K562 (cell line): Measurements from ENCODE around the gene SHISAL2B.

ENCODE experiments used
- DDX20 ChIP-seq: fragments of 450-650 bp; IDR thresholded peaks from 2 replicates; pipeline ENCODE4 v1.6.1; 2016; ENCODE audit warnings: missing genetic modification characterization, low read depth, mild to moderate bottlenecking, missing compliant biosample characterization, moderate library complexity
- NELFE ChIP-seq: IDR thresholded peaks from 2 replicates; pipeline ENCODE4 v1.6.1; 2011; ENCODE audit warnings: mild to moderate bottlenecking; ENCODE audit not compliant: insufficient read depth, insufficient read length
- POLR2A ChIP-seq: fragments of 450-650 bp; conservative IDR thresholded peaks from 2 replicates; pipeline ENCODE4 v1.6.1; 2016
- RAD21 ChIP-seq, 2 experiments: fragments of 250-450 bp in 1 of 2; fragments of 450-650 bp in 1 of 2; sonication (Bioruptor Pico) in 1 of 2; formaldehyde crosslinking in 1 of 2; IDR thresholded peaks in 1 of 2; conservative IDR thresholded peaks in 1 of 2; 2 replicates each; pipeline versions ENCODE4 v1.4.0 to v1.8.0; 2020 to 2022; ENCODE audit warnings: mild to moderate bottlenecking in 2 of 2, moderate library complexity in 1 of 2
- SLC30A9 ChIP-seq: fragments of 250-450 bp; sonication (Bioruptor Pico); IDR thresholded peaks from 2 replicates; pipeline ENCODE4 v1.8.0; 2022; ENCODE audit warnings: mild to moderate bottlenecking, moderate library complexity
- ZC3H4 ChIP-seq: sonication (generic); formaldehyde crosslinking; IDR thresholded peaks from 2 replicates; pipeline ENCODE4 v1.9.0; 2021; ENCODE audit warnings: missing genetic modification reagents, borderline replicate concordance
- ZNF408 ChIP-seq: fragments of 250-450 bp; sonication (Bioruptor Pico); IDR thresholded peaks from 2 replicates; pipeline ENCODE4 v1.4.0; 2020; ENCODE audit warnings: low read depth, mild to moderate bottlenecking, moderate library complexity
- ZNF717 ChIP-seq: fragments of 250-450 bp; sonication (Bioruptor Pico); IDR thresholded peaks from 2 replicates; pipeline ENCODE4 v1.5.0; 2021
- TF ChIP-seq, protein P1 (sequence below): sonication (generic); formaldehyde crosslinking; IDR thresholded peaks from 2 replicates; pipeline ENCODE4 v1.8.0; 2022; ENCODE audit warnings: mild to moderate bottlenecking, low read depth, missing genetic modification reagents
- TF ChIP-seq, protein P2 (sequence below): fragments of 450-650 bp; IDR thresholded peaks from 2 replicates; pipeline ENCODE4 v1.6.1; 2018; ENCODE audit warnings: mild to moderate bottlenecking, low read depth; ENCODE audit not compliant: partially characterized antibody
- TF ChIP-seq, protein P3 (sequence below), 3 experiments: IDR thresholded peaks in 2 of 3; conservative IDR thresholded peaks in 1 of 3; 2 replicates each; pipeline ENCODE4 v1.5.1; 2011 to 2012; ENCODE audit warnings: low read length in 3 of 3, mild to moderate bottlenecking in 3 of 3, control low read depth in 2 of 3, improper control_type of control experiment in 1 of 3, inconsistent platforms in 1 of 3, low read depth in 1 of 3, mixed read lengths in 1 of 3, moderate library complexity in 1 of 3; ENCODE audit not compliant: insufficient read depth in 2 of 3
- TF ChIP-seq, protein P4 (sequence below): fragments of 450-650 bp; IDR thresholded peaks from 2 replicates; pipeline ENCODE4 v1.6.1; 2016; ENCODE audit warnings: borderline replicate concordance
- TF ChIP-seq, protein P5 (sequence below), 3 experiments: fragments of 200-800 bp in 1 of 3; fragments of 250-450 bp in 1 of 3; fragments of 450-650 bp in 1 of 3; sonication (Bioruptor Pico) in 1 of 3; sonication (Bioruptor generic) in 1 of 3; formaldehyde crosslinking in 1 of 3; IDR thresholded peaks; 2 replicates each; pipeline versions ENCODE4 v1.6.1 to v1.8.0; 2016 to 2022; ENCODE audit warnings: mild to moderate bottlenecking in 2 of 3, missing genetic modification characterization in 2 of 3, missing compliant biosample characterization in 1 of 3, moderate library complexity in 1 of 3

DNA sequence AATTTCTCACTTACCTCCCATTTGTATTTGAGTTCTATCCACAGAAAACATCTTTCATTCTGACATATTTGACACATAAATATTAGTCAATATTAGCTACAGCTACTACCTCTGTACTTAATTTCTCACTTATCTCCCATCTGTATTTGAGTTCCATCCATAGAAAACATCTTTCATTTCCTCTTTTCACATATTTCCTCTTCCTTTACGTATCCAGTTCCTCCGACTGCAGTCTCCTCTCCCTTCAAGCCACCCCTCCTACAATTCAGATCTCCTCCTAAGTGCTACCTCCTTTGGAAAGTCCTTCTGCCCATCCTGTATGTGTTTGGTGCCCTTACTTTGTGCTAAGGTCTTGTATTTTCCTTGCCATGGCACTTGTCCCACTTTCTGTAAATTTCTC, 76.6 kb downstream of the SHISAL2B start:
- TF ChIP-seq POLR2A (no peak), SLC30A9 (CRISPR knock-in tag) (no peak), DDX20 (tag) (no peak), RAD21 (CRISPR knock-in tag; conservative IDR thresholded peaks at IDR 0.05 in 1 of 2, IDR thresholded peaks at IDR 0.05 in 1 of 2) (no peak), ZNF717 (CRISPR knock-in tag) (no peak), ZC3H4 (no peak), NELFE (no peak), ZNF408 (CRISPR knock-in tag) (no peak)
- TF ChIP-seq, protein P1, sequence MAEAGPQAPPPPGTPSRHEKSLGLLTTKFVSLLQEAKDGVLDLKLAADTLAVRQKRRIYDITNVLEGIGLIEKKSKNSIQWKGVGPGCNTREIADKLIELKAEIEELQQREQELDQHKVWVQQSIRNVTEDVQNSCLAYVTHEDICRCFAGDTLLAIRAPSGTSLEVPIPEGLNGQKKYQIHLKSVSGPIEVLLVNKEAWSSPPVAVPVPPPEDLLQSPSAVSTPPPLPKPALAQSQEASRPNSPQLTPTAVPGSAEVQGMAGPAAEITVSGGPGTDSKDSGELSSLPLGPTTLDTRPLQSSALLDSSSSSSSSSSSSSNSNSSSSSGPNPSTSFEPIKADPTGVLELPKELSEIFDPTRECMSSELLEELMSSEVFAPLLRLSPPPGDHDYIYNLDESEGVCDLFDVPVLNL (CRISPR knock-in tag), result no peak
- TF ChIP-seq, protein P2, sequence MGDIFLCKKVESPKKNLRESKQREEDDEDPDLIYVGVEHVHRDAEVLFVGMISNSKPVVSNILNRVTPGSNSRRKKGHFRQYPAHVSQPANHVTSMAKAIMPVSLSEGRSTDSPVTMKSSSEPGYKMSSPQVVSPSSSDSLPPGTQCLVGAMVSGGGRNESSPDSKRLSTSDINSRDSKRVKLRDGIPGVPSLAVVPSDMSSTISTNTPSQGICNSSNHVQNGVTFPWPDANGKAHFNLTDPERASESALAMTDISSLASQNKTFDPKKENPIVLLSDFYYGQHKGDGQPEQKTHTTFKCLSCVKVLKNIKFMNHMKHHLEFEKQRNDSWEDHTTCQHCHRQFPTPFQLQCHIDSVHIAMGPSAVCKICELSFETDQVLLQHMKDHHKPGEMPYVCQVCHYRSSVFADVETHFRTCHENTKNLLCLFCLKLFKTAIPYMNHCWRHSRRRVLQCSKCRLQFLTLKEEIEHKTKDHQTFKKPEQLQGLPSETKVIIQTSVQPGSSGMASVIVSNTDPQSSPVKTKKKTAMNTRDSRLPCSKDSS, result no peak
- TF ChIP-seq, protein P3, sequence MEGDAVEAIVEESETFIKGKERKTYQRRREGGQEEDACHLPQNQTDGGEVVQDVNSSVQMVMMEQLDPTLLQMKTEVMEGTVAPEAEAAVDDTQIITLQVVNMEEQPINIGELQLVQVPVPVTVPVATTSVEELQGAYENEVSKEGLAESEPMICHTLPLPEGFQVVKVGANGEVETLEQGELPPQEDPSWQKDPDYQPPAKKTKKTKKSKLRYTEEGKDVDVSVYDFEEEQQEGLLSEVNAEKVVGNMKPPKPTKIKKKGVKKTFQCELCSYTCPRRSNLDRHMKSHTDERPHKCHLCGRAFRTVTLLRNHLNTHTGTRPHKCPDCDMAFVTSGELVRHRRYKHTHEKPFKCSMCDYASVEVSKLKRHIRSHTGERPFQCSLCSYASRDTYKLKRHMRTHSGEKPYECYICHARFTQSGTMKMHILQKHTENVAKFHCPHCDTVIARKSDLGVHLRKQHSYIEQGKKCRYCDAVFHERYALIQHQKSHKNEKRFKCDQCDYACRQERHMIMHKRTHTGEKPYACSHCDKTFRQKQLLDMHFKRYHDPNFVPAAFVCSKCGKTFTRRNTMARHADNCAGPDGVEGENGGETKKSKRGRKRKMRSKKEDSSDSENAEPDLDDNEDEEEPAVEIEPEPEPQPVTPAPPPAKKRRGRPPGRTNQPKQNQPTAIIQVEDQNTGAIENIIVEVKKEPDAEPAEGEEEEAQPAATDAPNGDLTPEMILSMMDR (IDR thresholded peaks at IDR 0.05 in 2 of 3, conservative IDR thresholded peaks at IDR 0.05 in 1 of 3; ENCODE audit: insufficient read depth in 2 of 3, low read depth in 1 of 3, low read length in 3 of 3), result no peak
- TF ChIP-seq, protein P4, sequence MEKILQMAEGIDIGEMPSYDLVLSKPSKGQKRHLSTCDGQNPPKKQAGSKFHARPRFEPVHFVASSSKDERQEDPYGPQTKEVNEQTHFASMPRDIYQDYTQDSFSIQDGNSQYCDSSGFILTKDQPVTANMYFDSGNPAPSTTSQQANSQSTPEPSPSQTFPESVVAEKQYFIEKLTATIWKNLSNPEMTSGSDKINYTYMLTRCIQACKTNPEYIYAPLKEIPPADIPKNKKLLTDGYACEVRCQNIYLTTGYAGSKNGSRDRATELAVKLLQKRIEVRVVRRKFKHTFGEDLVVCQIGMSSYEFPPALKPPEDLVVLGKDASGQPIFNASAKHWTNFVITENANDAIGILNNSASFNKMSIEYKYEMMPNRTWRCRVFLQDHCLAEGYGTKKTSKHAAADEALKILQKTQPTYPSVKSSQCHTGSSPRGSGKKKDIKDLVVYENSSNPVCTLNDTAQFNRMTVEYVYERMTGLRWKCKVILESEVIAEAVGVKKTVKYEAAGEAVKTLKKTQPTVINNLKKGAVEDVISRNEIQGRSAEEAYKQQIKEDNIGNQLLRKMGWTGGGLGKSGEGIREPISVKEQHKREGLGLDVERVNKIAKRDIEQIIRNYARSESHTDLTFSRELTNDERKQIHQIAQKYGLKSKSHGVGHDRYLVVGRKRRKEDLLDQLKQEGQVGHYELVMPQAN, result no peak
- TF ChIP-seq, protein P5, sequence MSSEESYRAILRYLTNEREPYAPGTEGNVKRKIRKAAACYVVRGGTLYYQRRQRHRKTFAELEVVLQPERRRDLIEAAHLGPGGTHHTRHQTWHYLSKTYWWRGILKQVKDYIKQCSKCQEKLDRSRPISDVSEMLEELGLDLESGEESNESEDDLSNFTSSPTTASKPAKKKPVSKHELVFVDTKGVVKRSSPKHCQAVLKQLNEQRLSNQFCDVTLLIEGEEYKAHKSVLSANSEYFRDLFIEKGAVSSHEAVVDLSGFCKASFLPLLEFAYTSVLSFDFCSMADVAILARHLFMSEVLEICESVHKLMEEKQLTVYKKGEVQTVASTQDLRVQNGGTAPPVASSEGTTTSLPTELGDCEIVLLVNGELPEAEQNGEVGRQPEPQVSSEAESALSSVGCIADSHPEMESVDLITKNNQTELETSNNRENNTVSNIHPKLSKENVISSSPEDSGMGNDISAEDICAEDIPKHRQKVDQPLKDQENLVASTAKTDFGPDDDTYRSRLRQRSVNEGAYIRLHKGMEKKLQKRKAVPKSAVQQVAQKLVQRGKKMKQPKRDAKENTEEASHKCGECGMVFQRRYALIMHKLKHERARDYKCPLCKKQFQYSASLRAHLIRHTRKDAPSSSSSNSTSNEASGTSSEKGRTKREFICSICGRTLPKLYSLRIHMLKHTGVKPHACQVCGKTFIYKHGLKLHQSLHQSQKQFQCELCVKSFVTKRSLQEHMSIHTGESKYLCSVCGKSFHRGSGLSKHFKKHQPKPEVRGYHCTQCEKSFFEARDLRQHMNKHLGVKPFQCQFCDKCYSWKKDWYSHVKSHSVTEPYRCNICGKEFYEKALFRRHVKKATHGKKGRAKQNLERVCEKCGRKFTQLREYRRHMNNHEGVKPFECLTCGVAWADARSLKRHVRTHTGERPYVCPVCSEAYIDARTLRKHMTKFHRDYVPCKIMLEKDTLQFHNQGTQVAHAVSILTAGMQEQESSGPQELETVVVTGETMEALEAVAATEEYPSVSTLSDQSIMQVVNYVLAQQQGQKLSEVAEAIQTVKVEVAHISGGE (CRISPR knock-in tag; IDR thresholded peaks at IDR 0.05), result no peak
